ENCODE data around the gene SORBS1.

SORBS1 gene

GRCh38 chr10:95561177-95561863, at the start of gene SORBS1:
Gene SORBS1, minus strand, starts transcription at chr10:95561371. Its CDS starts 120,236 bp downstream, at chr10:95441135.
- peaks cover 17% of the 10 kb centered on the region for H3K4me1 Mint-ChIP-seq (ENCODE audit: low read depth)
- peak within 1 kb of the TSS; percentile 95 for H3K4me3 Mint-ChIP-seq
- H3K36me3 Mint-ChIP-seq (ENCODE audit: low read depth) = peaks cover 8% of the 10 kb centered on the region
- intact Hi-C loops (cut with micrococcal nuclease) = no loop called here
- H3K27me3 Mint-ChIP-seq = peaks cover 48% of the 10 kb centered on the region
- H3K9me3 Mint-ChIP-seq = no peaks in the 10 kb centered on the region
- H3K27ac Mint-ChIP-seq = peak within 1 kb of the TSS; percentile 75

- intact Hi-C loops (cut with micrococcal nuclease) = no loop called here
- Mint-ChIP-seq H3K27me3 (no peaks in the 10 kb centered on the region), H3K27ac (no peak overlapping the region), H3K9me3 (no peaks in the 10 kb centered on the region), H3K4me3 (no peak overlapping the region), H3K4me1 (ENCODE audit: low read depth) (no peaks in the 10 kb centered on the region), H3K36me3 (ENCODE audit: low read depth) (peaks cover 51% of the 10 kb centered on the region)
Measured at GRCh38 chr10:95610727-95611126, 49.6 kb upstream of the SORBS1 start.

- intact Hi-C loops (cut with micrococcal nuclease) = no loop called here
- H3K27ac Mint-ChIP-seq = no peak overlapping the region
- H3K4me1 Mint-ChIP-seq (ENCODE audit: low read depth) = peaks cover 7% of the 10 kb centered on the region
- H3K4me3 Mint-ChIP-seq = no peak overlapping the region
- H3K27me3 Mint-ChIP-seq = no peaks in the 10 kb centered on the region
- no peaks in the 10 kb centered on the region for H3K9me3 Mint-ChIP-seq
- H3K36me3 Mint-ChIP-seq (ENCODE audit: low read depth) = peaks cover 46% of the 10 kb centered on the region
Measured at GRCh38 chr10:95606922-95607321, 45.8 kb upstream of the SORBS1 start.

GRCh38 chr10:95605163-95605562, 44.0 kb upstream of the SORBS1 start:
- no peaks in the 10 kb centered on the region for H3K9me3 Mint-ChIP-seq
- no peak overlapping the region for H3K27ac Mint-ChIP-seq
- peaks cover 41% of the 10 kb centered on the region for H3K36me3 Mint-ChIP-seq (ENCODE audit: low read depth)
- no peaks in the 10 kb centered on the region for H3K27me3 Mint-ChIP-seq
- intact Hi-C loops (cut with micrococcal nuclease) = no loop called here
- peaks cover 7% of the 10 kb centered on the region for H3K4me1 Mint-ChIP-seq (ENCODE audit: low read depth)
- no peak overlapping the region for H3K4me3 Mint-ChIP-seq

GRCh38 chr10:95604630-95605029, 43.5 kb upstream of the SORBS1 start:
- H3K4me1 Mint-ChIP-seq (ENCODE audit: low read depth) = peaks cover 7% of the 10 kb centered on the region
- H3K36me3 Mint-ChIP-seq (ENCODE audit: low read depth) = peaks cover 36% of the 10 kb centered on the region
- no peak overlapping the region for H3K4me3 Mint-ChIP-seq
- intact Hi-C loops (cut with micrococcal nuclease) = no loop called here
- no peaks in the 10 kb centered on the region for H3K27me3 Mint-ChIP-seq
- H3K9me3 Mint-ChIP-seq = no peaks in the 10 kb centered on the region
- no peak overlapping the region for H3K27ac Mint-ChIP-seq

DNA sequence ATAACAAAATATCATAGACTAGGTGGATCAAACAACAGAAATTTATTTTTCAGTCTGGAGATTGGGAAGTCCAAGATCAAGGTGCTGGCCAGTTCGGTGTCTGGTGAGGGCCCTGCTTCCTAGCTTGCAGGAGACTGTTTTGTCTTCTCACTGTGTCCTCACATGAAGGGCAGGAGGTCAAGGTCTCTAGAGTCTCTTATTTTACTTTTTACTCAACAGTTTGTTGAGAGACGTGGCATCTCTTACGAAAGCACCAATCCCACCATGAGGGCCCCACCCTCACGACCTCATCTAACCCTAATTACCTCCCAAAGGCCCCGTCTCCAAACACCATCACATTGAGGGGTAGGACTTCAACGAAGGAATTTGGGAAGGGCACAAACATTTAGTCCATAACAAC, 41.2 kb upstream of the SORBS1 start:
- Mint-ChIP-seq H3K27me3 (no peaks in the 10 kb centered on the region), H3K4me1 (ENCODE audit: low read depth) (peaks cover 7% of the 10 kb centered on the region), H3K4me3 (no peak overlapping the region), H3K36me3 (ENCODE audit: low read depth) (peaks cover 21% of the 10 kb centered on the region), H3K27ac (no peak overlapping the region), H3K9me3 (no peaks in the 10 kb centered on the region)
- intact Hi-C loops (cut with micrococcal nuclease) = no loop called here

DNA sequence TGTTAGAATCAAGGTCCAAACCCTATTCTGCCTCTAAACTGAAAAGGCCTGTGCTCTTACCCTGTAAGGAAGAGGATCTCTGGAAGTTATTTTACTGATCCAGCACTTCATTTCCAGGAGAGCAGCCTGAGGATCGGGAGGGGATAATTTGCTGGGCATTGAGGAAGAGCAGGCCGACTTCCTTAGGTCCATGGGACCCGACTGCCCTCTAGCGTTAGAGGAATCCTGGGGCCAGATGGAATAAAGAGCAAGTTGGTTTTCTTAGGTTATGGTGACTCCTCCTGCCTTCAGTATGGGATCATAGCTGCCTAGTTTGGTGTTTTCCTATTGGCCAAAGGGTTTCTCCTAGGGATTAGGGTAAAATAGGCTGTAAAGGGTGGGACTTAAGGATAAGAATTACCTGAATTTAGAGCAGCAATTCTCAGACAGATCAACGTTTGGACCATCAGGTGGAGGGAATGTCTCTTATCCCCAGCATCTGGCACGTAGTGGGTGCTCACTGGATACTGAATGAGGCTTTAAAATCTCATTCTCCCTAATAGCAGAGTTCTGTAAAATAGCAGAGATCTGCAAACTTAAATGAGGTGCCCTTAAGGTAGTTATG, 40.0 kb upstream of the SORBS1 start:
- no peaks in the 10 kb centered on the region for H3K27me3 Mint-ChIP-seq
- H3K4me3 Mint-ChIP-seq = no peak overlapping the region
- no peak overlapping the region for H3K27ac Mint-ChIP-seq
- no peaks in the 10 kb centered on the region for H3K9me3 Mint-ChIP-seq
- peaks cover 10% of the 10 kb centered on the region for H3K36me3 Mint-ChIP-seq (ENCODE audit: low read depth)
- peaks cover 7% of the 10 kb centered on the region for H3K4me1 Mint-ChIP-seq (ENCODE audit: low read depth)
- intact Hi-C loops (cut with micrococcal nuclease) = loop anchor here (1.0 kb wide), 2 partner anchors 171 to 227 kb away; no protein-coding TSS in a partner anchor

DNA sequence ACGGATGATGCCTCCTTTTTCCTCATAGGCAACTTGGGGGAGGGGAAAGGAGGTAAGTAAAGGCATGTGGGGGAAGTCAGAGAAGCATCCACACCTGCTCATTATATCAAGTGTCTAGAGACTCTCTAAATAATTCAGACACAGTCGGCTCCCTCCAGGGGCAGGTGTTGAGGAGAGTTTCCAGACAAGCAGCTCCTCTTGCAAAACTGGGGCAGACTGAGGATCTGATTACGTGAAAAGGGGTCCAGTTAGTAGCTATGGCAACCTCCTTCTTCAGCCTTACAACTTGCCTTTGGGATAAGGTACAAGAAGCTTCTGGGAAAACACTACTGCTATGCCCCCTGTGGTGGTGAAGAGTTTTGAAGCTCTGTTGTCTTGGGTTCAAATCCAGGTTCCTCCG, 39.0 kb upstream of the SORBS1 start:
- no peak overlapping the region for H3K4me3 Mint-ChIP-seq
- H3K4me1 Mint-ChIP-seq (ENCODE audit: low read depth) = peaks cover 7% of the 10 kb centered on the region
- H3K36me3 Mint-ChIP-seq (ENCODE audit: low read depth) = no peaks in the 10 kb centered on the region
- no peaks in the 10 kb centered on the region for H3K27me3 Mint-ChIP-seq
- no peak overlapping the region for H3K27ac Mint-ChIP-seq
- intact Hi-C loops (cut with micrococcal nuclease) = no loop called here
- no peaks in the 10 kb centered on the region for H3K9me3 Mint-ChIP-seq

DNA sequence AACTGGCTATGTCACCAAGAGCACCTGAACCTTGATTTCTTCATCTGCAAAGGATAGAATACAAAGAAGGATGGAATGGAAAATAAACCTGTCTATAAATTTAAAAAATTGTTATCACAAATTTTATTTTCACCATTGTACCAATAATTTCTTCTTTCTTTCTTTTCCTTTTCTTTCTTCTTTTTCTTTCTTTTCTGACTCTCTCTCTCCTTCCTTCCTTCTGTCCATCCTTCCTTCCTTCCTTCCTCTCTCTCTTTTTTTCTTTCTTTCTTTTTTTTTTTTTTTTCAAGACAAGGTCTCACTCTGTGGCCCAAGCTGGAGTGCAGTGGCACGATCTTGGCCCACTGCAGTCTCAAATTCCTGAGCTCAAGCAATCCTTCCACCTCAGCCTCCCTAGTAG, 36.6 kb upstream of the SORBS1 start:
- intact Hi-C loops (cut with micrococcal nuclease) = no loop called here
- Mint-ChIP-seq H3K9me3 (no peaks in the 10 kb centered on the region), H3K4me1 (ENCODE audit: low read depth) (no peaks in the 10 kb centered on the region), H3K4me3 (no peak overlapping the region), H3K36me3 (ENCODE audit: low read depth) (no peaks in the 10 kb centered on the region), H3K27me3 (no peaks in the 10 kb centered on the region), H3K27ac (no peak overlapping the region)

GRCh38 chr10:95588025-95588424, 26.9 kb upstream of the SORBS1 start:
- H3K36me3 Mint-ChIP-seq (ENCODE audit: low read depth) = no peaks in the 10 kb centered on the region
- H3K27ac Mint-ChIP-seq = no peak overlapping the region
- H3K9me3 Mint-ChIP-seq = no peaks in the 10 kb centered on the region
- intact Hi-C loops (cut with micrococcal nuclease) = no loop called here
- no peaks in the 10 kb centered on the region for H3K4me1 Mint-ChIP-seq (ENCODE audit: low read depth)
- H3K27me3 Mint-ChIP-seq = peaks cover 12% of the 10 kb centered on the region
- H3K4me3 Mint-ChIP-seq = no peak overlapping the region

DNA sequence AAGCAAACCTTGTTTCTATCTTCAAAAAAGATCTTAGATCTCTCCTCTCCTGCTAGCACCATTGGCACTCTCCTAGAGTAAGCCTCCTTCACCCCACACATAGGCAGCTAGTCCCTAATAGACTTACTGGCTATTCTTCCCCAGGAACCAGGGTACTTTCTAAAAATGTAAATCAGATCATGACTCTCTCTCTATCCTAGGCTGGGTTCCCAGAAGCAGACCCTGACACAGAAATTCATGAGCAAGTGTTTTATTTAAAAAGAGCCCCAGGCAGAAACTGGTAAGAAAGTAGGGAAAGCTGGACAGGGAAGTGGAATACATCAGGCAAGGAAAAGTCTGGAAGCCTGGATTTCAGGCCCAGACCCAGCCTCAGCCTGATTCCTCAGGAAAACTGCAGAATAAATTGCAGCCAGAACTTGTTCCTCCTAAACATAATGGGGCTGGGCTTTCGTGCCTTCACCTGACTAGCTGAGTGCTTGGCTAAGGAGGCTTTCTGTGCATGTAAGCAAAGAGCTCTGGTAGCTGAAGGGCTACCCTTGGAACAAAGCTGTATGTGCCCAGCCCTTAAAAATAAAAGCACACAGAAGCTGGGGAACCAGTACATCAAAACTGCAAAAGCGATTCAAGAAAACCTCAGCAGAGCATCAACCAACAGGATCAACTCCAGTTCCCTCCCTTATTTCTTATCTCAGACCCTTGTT, 18.8 kb upstream of the SORBS1 start:
- no peak overlapping the region for H3K27ac Mint-ChIP-seq
- no peak overlapping the region for H3K4me3 Mint-ChIP-seq
- intact Hi-C loops (cut with micrococcal nuclease) = no loop called here
- H3K9me3 Mint-ChIP-seq = no peaks in the 10 kb centered on the region
- H3K36me3 Mint-ChIP-seq (ENCODE audit: low read depth) = no peaks in the 10 kb centered on the region
- peaks cover 12% of the 10 kb centered on the region for H3K27me3 Mint-ChIP-seq
- H3K4me1 Mint-ChIP-seq (ENCODE audit: low read depth) = no peaks in the 10 kb centered on the region

- no peaks in the 10 kb centered on the region for H3K36me3 Mint-ChIP-seq (ENCODE audit: low read depth)
Measured at GRCh38 chr10:95579292-95579691, 18.1 kb upstream of the SORBS1 start.

GRCh38 chr10:95578619-95579018, 17.4 kb upstream of the SORBS1 start:
- Mint-ChIP-seq H3K9me3 (no peaks in the 10 kb centered on the region), H3K4me3 (no peak overlapping the region), H3K27me3 (peaks cover 11% of the 10 kb centered on the region), H3K36me3 (ENCODE audit: low read depth) (no peaks in the 10 kb centered on the region), H3K4me1 (ENCODE audit: low read depth) (no peaks in the 10 kb centered on the region), H3K27ac (no peak overlapping the region)
- intact Hi-C loops (cut with micrococcal nuclease) = no loop called here

More at GRCh38 chr10:95579292-95579691, 18.1 kb upstream of the SORBS1 start:
- Mint-ChIP-seq H3K9me3 (no peaks in the 10 kb centered on the region), H3K4me3 (no peak overlapping the region), H3K4me1 (ENCODE audit: low read depth) (no peaks in the 10 kb centered on the region), H3K27me3 (peaks cover 12% of the 10 kb centered on the region), H3K27ac (no peak overlapping the region)
- intact Hi-C loops (cut with micrococcal nuclease) = no loop called here

GRCh38 chr10:95574649-95575365, 13.6 kb upstream of the SORBS1 start:
- H3K4me3 Mint-ChIP-seq = no peak overlapping the region
- H3K27me3 Mint-ChIP-seq = peaks cover 8% of the 10 kb centered on the region
- H3K9me3 Mint-ChIP-seq = no peaks in the 10 kb centered on the region
- H3K27ac Mint-ChIP-seq = no peak overlapping the region
- intact Hi-C loops (cut with micrococcal nuclease) = no loop called here
- H3K4me1 Mint-ChIP-seq (ENCODE audit: low read depth) = no peaks in the 10 kb centered on the region
- H3K36me3 Mint-ChIP-seq (ENCODE audit: low read depth) = no peaks in the 10 kb centered on the region
